Activated CD8-positive, alpha-beta memory T cell treated with anti-CD3 and anti-CD28 coated beads, Interleukin-2, amount 50 U/mL, for 1 hour (primary cell): ENCODE measurements around the gene GADD45GIP1.
"Not testable (repeated sequence)": the region's sequence is repeated elsewhere in the genome, so short reads cannot be mapped to it uniquely, and the experiment has no call there.

Source experiments
- DNase-seq: peaks from one replicate; pipeline ENCODE4 v3.0.0-alpha.2; 2020; ENCODE audit errors: extremely low read depth

Gene GADD45GIP1

DNA sequence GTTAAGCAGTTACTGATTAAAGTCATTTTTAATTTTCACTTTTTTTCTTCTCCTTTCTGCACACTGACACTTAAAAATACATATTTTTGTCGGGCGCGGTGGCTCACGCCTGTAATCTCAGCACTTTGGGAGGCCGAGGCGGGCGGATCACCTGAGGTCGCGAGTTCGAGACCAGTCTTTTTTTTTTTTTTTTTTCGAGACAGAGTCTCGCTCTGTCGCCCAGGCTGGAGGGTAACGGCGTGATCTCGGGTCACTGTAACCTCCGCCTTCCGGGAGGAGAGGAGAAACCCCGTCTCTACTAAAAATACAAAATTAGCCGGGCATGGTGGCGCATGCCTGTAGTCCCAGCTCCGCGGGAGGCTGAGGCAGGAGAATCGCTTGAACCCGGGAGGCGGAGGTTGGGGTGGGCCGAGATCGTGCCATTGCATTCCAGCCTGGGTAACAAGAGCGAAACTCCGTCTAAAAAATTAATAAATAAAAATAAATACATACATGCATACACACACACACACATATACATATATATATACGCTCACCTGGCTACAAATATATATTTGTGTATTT lies 448 bp upstream of the GADD45GIP1 start:
- DNase-seq, result not testable (repeated sequence)

DNA sequence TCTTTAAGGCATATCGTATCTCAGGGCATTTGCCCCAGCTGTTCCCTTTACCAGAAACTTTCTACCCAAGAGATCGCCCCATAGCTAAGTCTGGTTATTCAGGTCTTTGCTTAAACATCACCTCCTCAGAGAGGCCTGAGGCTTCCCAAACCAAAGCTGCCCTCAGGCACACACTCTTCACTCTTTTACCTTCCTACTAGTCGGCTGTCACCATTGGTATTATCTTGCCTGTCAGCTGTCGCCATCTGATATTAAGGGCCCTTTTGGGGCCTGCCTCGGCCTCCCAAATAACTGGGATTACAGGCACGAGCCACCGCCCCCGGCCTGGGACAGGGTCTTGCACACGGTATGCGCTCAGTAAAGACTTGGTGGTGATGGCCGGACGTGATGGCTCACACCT lies 1.0 kb downstream of the GADD45GIP1 start:
- DNase-seq, result no peak

DNA sequence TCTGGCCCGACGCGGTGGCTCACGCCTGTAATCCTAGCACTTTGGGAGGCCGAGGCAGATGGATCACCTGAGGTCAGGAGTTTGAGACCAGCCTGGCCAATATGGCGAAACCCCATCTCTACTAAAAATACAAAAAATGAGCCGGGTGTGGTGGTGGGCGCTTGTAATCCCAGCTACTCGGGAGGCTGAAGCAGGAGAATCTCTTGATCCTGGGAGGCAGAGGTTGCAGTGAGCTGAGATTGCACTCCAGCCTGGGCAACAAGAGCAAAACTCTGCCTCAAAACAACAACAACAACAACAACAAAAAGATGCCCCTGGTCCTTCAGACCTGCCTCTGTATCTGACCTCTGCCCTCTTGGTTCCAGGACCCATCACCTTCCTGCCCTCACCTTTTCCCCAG lies 1.4 kb downstream of the GADD45GIP1 start:
- DNase-seq, result not testable (repeated sequence)

DNA sequence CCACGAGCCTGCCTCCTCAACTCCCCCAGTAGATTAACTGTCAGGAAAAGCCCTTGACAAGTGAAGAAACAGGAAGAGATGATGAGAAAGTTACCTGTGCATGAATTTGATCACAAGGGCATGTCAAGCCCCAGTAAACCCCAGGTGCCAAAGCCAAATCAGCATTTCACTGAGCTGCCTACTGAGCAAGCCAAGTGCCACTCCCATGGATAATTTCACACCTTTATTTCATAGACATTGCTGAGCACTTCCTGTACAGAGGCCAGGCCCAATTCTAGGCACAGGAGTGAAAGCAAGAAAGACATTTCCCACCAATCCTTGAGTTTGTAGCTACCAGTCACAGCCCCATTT lies 2.4 kb downstream of the GADD45GIP1 start:
- DNase-seq, result no peak

DNA sequence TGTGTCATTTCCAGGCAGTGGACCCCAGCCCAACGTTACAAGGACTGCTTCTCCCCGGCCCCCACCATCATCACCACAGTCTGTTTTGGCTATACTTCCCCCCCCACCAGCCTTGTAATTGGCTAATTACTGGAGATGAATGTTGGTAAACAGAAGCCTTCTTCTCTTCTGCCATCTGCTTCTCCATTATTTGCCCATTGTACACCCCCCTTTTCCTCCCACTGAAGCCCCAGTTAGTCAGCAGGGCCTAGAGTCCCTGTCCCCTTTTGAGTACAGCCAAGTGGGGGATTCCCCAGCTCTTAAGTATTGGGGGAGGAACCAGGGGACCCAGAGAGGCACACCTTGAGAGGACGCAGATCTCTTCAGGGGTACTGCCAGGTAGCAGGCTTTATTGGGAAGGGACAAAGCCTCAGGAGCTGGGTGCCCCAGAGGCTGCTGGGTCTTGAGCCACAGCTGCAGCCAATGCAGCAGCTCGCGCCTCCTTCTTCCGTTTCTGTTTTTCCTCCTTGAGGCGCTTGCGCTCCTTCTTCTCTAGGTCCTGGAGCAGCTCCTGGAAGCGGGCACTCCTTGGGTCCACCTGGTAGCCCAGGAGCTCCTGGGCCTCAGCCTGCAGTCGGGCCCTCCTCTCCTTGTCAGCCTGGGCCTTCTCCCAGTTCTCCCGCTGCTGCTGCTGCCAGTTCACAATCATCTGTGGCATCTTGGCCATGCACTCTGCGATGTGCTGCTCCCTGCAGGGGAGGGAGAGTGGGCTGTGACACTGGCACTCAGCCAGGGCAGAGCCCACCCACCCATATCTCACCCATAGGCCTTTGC lies 3.0 kb downstream of the GADD45GIP1 start:
- DNase-seq, result no peak

DNA sequence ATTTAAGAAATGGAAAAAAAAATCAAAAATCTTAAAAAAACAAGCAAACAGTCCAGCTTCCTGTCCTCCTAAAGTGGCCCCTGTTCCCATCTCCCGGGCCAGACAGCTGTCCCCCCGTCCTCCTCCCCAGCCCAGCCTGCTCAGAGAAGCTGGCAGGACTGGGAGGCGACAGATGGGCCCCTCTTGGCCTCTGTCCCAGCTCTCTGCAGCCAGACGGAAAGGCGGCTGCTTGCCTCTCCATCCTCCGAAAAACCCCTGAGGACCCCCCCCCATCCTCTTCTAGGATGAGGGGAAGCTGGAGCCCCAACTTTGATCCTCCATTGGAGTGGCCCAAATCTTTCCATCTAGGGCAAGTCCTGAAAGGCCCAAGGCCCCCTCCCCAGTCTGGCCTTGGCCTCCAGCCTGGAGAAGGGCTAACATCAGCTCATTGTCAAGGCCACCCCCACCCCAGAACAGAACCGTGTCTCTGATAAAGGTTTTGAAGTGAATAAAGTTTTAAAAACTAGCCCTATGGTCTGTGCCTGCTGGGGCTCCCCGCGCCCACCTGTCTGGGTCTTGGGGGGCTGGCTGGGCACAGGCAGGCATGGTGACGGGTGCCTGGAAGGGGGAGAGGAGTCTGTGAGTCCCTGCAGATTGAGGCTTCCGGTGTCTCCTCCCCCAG lies 3.8 kb downstream of the GADD45GIP1 start:
- no peak for DNase-seq

DNA sequence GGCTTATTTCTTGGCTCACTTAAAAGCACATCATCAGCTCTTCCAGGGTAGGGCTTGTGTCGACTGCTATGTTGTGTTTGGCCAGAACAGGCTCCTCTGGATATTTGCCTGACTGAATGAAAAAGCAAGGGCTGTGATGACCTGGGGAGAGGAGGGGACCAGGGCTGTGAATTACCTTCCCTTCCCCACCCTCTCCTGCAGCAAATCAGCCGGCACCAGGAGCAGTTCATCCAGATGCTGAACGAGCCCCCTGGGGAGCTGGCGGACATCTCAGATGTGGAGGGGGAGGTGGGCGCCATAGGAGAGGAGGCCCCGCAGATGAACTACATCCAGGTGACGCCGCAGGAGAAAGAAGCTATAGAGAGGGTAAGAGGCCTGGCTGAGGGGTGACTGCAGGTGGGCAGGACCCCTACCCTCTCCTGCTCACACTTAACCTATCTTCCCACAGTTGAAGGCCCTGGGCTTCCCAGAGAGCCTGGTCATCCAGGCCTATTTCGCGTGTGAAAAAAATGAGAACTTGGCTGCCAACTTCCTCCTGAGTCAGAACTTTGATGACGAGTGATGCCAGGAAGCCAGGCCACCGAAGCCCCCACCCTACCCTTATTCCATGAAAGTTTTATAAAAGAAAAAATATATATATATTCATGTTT lies 4.4 kb downstream of the GADD45GIP1 start:
- no peak for DNase-seq

DNA sequence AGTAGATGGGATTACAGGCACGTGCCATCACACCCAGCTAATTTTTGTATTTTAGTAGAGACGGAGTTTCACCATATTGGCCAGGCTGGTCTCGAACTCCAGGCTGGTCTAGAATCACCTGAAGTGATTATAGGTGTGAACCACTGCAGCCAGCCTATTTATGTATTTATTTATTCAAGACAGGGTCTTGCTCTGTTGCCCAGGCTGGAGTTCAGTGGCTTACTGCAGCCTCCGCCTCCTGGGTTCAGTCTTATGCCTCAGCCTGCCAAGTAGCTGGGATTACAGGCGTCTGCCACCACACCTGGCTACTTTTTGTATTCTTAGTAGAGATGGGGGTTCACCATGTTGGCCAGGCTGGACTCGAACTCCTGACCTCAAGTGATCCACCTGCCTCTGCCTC lies 5.0 kb downstream of the GADD45GIP1 start:
- not testable (repeated sequence) for DNase-seq

DNA sequence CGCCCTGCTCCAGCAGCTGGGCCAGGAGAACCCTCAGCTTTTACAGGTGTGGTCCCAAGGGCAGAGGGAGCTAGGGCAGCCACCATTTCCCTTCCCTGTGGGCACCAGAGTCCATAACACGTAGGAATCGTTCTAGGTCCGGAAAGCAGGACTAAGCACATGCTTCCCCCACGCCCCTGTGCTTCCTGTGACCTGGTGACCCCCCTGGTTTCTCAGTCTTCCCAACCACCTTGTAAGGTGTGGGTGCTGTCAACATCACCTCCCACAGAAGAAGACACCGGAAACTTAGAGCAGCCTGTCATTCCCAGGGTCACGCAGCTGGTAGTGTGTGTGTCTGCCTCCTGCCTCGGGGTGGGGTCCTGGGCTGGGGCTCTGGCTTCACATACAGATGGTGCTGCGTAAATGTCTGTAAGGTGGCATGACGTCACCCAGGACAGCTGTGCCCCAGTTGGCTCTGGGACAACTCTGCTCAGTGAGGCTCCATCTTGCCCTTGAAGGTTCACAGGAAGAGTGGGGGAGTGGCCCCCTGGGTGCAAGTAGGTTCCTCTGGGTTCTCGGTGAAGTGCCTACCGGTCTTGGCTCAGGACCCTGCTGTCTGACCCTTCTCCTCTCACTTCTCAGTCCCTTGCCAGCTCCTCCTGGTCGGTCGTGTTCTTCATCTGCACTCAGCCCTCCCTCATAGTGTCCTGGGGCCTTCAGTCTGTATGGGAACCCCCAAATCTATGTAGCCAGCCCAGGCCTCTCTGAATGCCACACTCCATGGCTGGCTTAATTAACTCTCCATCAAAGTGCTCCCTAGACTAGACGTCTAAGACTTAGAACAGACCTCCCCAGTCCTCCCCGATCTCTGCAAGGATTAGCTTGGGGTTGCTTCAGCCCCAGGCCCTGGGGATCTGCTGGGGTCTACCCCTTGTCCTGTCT lies 7.4 kb downstream of the GADD45GIP1 start:
- DNase-seq, result no peak

DNA sequence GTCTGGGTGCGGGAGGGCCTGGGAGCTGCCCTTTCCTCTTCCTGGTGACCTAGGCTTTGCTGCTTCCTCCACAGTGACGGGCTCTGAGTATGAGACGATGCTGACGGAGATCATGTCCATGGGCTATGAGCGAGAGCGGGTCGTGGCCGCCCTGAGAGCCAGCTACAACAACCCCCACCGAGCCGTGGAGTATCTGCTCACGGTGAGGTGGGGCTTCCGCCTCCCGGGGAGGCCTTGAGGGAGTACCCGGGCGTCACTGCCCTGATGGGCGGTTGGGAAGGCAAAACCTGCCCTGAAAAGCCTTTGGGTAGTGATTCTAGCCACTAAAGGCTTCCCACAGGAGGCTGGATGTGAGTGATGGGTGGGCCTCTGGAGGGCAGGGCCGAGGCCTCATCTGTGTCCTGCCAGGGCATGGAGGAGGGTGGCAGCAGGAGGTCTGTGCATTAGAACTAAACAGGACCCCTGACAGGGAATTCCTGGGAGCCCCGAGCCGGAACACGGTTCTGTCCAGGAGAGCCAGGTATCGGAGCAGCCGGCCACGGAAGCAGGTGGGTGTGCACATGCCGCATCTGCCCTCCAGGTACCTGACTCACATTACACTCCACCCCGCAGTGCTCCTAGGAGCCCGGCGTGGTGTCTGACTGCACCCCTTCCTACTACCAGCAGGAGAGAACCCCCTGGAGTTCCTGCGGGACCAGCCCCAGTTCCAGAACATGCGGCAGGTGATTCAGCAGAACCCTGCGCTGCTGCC lies 8.2 kb downstream of the GADD45GIP1 start:
- no peak for DNase-seq

DNA sequence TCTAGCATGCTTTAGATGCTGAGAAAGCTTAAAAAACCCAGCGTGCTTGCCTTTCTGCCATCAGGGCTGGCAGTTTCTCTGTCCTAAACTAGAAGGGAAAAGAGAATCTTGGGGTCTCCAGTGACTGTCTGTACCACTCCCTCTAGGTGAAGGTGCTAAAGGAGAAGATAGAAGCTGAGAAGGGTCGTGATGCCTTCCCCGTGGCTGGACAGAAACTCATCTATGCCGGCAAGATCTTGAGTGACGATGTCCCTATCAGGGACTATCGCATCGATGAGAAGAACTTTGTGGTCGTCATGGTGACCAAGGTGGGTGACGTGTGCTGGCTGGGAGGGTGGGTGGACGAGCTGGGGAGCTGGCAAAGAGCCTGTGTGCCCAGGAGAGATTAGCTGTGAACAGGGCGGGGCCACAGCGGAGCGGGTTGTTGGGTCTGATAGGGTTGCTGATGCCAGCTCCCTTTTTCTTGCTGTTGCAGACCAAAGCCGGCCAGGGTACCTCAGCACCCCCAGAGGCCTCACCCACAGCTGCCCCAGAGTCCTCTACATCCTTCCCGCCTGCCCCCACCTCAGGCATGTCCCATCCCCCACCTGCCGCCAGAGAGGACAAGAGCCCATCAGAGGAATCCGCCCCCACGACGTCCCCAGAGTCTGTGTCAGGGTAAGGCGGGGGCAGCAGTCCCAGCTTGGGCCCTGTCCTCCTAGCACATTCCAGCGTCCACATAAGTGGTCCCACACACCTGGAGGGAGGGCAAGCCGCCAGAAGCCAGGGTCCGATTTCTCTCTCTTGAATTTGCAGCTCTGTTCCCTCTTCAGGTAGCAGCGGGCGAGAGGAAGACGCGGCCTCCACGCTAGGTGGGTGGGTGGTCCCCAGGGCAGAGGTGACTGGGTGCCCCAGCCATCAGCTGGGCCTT lies 9.1 kb downstream of the GADD45GIP1 start:
- DNase-seq, result no peak

DNA sequence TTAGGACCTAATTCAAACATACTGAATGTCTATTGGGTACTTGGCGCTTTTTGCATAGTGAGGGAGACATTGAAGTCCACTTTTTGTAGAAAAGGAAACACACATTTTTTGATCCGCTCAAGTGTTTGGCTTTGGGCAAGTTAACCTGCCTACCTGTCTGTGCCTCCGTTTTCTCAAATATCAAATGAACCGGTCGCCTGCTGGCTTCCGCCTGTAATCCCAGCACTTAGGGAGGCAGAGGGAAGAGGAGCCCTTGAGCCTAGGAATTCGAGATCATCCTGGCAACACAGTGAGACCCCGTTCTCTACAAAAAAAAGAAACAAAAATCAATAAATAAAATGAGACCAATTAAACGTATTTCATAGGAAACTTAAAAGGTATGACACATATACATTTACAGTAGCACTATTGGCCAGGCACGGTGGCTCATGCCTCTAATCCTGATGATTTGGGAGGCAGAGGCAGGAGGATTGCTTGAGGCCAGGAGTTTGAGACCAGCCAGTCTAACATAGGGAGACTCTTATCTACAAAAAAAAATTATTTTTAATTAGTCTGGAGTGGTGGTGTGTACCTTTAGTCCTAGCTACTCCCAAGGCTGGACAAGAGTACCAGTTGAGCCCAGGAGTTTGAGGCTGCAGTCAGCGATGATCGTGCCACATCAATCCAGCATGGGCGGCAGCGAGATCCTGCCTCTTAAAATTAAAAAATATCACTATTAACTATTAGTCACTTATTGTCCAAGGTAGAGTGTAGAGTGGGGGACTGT lies 10.1 kb downstream of the GADD45GIP1 start:
- DNase-seq, result no peak

DNA sequence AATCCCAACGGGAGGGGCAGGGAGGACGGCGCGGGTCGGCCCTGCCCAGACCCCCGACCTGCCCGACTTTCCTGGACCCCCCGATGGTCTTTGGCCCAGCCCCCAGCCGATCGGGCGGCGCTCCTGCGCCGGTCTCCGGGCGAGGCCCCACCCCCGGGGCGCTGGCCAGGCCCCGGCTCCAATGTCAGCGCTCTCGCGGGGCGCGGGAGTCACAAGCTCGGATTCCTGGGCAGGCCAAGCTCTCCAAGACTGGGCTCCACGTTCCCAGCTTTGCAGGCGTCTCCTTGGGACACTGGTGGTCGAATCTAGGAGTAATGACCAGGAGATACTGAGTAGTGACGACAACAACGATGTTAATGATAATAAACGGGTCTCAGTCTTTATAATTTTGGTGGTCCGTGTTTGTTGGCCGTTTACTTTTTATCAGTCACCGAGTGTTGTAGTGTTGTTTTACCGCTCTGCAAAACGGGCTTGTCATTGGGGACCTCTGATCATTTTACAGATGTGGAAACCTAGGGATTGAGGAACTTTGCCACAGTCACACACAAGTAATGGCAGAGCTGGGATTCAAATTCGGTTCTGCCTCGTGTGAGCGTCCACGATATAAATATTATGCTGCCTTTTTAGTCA lies 10.8 kb downstream of the GADD45GIP1 start:
- DNase-seq, result no peak

DNA sequence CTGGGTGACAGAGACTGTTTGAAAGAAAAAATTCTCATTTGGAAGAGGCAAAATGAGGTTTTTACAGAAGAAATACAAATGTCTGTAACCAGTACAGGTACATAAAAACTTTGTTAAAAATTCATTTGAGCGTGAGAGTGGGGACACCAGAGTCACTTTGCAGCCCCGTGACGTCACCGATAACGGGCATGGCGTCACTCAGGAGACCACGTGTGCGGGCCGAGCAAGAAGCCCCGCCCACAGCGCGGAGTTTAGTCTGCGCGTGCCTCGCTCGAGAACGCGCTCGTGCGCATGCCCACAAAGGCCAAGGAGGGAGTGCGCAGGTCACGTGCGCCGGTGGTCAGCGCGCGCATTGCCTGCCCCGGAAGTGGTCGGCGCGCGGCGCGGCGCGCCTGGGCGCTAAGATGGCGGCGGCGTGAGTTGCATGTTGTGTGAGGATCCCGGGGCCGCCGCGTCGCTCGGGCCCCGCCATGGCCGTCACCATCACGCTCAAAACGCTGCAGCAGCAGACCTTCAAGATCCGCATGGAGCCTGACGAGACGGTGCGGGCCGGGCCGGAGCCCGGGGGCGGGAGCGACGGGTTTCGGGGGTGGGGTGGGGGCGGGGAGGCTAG lies 11.4 kb downstream of the GADD45GIP1 start, which contains the start of gene RAD23A:
RAD23A (plus strand) TSS at position 384 of the 613 bp plus-strand sequence; CDS start at position 471, 87 bp downstream.
- peak; percentile 96 for DNase-seq

DNA sequence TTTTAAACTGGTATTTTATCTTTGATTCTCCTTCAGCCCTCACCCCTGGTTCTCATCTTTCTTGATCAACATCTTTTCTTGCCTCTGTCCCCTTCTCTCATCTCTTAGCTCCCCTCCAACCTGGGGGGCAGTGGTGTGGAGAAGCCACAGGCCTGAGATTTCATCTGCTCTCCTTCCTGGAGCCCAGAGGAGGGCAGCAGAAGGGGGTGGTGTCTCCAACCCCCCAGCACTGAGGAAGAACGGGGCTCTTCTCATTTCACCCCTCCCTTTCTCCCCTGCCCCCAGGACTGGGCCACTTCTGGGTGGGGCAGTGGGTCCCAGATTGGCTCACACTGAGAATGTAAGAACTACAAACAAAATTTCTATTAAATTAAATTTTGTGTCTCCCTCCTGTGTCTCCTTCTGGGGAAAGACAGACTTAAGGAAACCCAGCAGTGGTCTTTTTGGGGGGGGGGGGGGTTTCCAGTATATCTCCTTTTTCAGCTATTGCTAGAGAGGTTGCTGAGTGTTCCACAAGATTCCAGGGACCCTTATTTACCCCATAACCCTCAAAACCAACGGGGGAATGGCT lies 12.8 kb downstream of the GADD45GIP1 start:
- no peak for DNase-seq

DNA sequence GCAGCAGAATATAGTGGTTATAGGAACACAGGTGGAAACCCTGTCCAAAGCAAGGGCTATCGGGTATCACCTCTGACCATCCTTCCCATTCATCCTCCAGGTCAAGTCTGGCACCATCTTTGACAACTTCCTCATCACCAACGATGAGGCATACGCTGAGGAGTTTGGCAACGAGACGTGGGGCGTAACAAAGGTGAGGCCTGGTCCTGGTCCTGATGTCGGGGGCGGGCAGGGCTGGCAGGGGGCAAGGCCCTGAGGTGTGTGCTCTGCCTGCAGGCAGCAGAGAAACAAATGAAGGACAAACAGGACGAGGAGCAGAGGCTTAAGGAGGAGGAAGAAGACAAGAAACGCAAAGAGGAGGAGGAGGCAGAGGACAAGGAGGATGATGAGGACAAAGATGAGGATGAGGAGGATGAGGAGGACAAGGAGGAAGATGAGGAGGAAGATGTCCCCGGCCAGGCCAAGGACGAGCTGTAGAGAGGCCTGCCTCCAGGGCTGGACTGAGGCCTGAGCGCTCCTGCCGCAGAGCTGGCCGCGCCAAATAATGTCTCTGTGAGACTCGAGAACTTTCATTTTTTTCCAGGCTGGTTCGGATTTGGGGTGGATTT lies 13.5 kb downstream of the GADD45GIP1 start:
- no peak for DNase-seq

DNA sequence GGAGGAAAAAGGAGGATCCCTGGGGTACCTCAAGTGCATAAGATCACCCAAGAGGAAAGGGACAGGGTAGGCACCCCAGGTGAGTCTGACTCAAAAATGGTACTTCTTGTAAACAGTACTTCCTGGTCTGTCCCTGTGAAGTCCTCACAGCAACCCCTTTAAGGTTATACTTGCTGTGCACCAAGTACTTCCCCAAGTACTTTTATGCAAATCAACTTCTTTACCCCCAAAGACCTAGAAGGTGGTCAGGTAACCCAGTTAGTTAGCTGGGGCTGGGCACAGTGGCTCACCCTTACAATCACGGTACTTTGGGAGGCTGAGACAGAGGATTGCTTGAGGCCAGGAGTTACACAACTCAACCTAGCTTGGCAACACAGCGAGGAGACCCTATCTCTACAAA lies 16.1 kb downstream of the GADD45GIP1 start:
- DNase-seq, result no peak
